Anterior cingulate cortex (tissue), 58 donors: ENCODE results near the gene GLOD4.
A peak's percentile ranks its signal among the peaks of the same experiment; 100 is the strongest.

Source experiments
- DNase-seq, 58 donors: peaks; one replicate each; lab custom pipeline; 2025; lab: John Stamatoyannopoulos, UW

Gene GLOD4

DNA sequence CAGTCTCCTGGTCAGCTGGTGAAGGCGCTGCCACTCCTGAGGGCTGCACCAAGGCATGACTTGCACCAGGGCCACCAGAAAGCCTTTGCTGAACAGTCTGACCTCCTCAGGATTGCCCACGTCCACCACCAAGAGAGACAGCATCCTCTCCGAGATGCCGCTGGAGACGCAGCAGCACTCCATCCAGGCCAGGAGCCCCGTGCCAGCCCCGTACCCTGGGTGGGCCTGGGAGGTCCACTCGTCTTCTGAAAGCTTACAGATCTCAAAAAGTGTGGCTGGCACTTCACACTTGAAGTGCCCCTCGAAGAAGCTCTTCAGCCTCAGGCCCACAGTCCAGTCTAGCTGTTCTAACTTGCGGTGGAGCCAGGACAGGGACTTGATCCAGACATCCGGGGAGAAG, 36.7 kb downstream of the GLOD4 start:
- DNase-seq: no peak

GRCh38 chr17:744937-745336, 37.1 kb downstream of the GLOD4 start:
- no peak for DNase-seq

DNA sequence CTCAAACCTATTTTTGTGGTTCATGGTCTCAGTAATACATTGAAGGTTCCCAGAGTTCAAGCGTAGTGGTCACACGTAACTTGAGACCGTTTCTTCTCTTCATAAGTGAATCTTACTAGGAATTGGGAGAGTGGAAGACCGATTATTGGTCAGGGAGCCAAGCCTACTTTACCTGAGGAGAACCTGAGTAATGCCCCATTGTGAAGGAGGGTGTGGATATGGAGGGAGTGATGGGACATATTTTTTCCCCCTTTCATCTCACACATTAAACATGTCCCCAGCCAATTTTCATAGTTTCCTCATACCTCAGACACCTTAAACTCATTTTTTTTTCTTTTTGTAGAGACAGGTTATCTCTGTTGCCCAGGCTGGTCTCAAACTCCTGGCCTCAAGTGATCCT, 38.9 kb downstream of the GLOD4 start:
- DNase-seq: no peak

DNA sequence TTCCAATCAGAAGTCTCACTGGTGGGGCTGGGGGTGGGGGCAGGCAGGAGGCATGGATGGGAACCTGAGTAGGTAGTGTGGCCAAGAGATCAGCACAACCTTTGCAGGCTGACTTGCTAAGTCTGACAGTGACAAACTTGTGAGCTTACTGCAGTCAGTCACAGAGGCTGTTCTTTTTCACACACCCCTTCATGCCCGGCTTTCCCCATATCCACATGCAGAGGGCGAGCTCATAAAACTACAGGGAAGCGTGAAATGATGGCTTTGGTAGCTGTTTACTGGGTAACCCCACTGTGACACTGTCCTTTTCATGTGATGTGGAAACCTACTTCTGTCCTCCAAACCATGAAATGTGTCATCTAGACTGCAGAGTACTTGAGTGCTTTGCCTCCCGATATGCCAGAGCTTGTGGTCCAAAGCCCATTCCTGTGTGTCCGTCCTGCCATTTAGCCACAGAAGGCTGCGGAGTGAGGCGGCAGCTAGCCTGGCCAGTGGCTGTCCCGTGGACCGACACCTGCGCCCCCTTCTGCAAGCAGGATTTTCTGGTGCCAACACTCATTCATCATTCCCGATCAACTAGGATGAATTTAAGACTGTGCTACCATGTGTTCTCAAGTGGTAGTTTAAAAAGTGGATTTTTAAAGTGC, 39.8 kb downstream of the GLOD4 start:
- DNase-seq: no peak

- DNase-seq: peak in 6 of 58 donors; percentile 3 to 30 (median 14)
Measured at GRCh38 chr17:740240-741017, 41.7 kb downstream of the GLOD4 start.

DNA sequence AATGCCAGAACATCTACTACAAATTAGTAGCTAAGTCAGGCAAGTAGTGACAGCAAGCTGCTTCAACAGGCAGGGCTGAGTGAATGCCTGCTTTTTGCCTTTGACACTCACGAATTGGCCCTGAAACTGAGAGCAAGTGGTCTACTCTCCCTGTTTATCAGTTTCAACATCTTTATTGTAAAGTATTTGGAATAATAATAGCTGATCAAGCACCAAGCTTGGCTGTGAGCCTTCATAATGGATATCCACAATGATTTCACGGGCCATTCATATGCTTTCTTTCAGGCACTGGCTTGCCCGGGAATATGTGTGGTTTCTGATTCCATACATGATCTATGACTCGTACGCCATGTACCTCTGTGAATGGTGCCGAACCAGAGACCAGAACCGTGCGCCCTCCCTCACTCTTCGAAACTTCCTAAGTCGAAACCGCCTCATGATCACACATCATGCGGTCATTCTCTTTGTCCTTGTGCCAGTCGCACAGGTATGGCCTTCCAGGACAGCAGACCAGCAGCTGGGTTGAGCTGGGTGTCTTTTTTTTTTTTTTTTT, 44.4 kb downstream of the GLOD4 start:
- DNase-seq: no peak

DNA sequence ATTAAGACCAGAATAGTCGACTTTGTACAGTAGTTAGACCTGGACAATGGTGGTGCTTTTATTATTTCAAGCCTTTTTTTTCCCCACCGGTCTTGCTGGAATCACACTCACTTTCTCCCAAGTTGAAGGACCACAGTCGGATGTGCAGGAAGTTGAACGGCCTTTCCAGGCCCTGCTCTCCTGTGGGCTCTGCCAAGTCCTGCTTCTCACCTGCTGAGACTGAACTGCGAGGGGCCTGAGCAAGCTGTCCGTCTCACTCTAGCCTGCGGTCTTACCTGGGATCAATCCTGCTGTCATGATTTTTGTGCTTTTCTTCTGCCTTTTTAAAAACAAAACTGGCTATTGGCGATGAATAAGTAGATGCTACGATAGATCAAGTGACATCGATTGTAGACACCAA, 48.3 kb downstream of the GLOD4 start:
- no peak for DNase-seq

- DNase-seq: peak in 25 of 58 donors; percentile 7 to 44 (median 26)
Measured at GRCh38 chr17:732902-733720, 49.0 kb downstream of the GLOD4 start.

DNA sequence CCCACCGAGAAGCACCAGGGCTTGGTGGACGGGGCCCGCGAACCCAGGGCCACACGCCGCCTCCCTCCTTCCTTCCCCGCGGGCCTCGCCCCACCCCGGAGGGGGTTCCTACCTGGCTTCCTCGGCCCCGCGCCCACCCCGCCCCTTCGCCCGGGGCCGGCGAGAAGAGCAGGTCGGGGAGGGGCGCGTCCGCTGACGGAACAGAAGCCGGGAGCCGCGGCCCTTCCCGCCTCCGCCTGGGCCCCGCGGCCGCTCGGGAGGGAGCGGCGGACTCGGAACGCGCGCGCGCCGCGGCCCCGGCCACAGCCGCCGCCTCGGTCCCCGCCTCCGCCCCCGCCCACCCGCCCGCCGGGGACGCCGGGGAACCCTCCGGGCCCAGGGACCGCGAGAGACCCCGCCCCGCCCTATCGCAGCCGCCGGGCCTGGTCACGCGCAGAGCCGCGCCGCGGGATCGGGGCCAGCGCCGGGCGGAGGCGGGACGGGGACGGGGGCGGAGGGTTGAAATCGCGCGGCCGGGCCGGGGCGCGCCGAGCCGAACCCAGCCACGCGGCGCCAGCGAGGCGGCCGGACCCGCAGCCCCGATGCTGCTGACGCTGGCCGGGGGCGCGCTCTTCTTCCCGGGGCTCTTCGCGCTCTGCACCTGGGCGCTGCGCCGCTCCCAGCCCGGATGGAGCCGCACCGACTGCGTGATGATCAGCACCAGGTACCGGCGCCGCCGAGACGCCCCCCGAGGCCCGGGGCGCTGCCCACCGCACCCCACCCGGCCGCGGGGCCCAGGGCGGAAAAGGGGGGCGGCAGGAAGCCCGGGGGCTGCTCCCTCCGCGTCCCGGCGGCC, 49.8 kb downstream of the GLOD4 start, which contains the start of gene TLCD3A:
Gene TLCD3A, plus strand, starts transcription at position 530 of the 835 bp plus-strand sequence. Its CDS starts 52 bp downstream, at position 582.
- DNase-seq: peak in 45 of 58 donors; percentile 13 to 69 (median 42)

- DNase-seq: peak in 3 of 58 donors; percentile 24 to 62 (median 33)
Measured at GRCh38 chr17:731644-732066, 50.4 kb downstream of the GLOD4 start.

GRCh38 chr17:728911-729310, 53.2 kb downstream of the GLOD4 start:
- no peak for DNase-seq

- no peak for DNase-seq
Measured at GRCh38 chr17:726271-726919, 55.7 kb downstream of the GLOD4 start.

DNA sequence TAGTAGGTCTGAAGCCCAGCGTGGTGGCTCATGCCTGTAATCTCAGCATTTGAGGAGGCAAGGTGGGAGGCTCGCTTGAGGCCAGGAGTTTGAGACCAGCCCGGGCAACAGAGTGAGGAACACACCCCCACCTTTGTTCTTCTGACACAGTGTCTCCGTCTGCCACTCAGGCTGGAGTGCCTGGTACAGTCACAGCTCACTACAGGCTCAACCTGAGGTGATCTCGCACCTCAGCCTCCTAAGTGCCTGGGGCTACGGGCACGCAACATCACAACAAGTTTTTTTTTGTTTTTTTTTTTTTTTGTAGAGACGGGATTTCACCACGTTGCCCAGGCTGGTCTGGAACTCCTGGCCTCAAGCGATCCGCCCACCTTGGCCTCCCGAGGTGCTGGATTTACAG, 56.3 kb downstream of the GLOD4 start:
- no peak for DNase-seq

GRCh38 chr17:725084-725483, 57.0 kb downstream of the GLOD4 start:
- DNase-seq: no peak

GRCh38 chr17:721540-721937, 60.5 kb downstream of the GLOD4 start:
- no peak for DNase-seq

GRCh38 chr17:720706-721539, 61.2 kb downstream of the GLOD4 start:
- no peak for DNase-seq

GRCh38 chr17:718075-718474, 64.0 kb downstream of the GLOD4 start:
- DNase-seq: no peak
